GM13976 (cell line): ENCODE results near the gene NAV1.

Experiments
- DNase-seq: peaks from one replicate; pipeline ENCODE4 v3.0.0; 2012; ENCODE audit warnings: low spot score
- CTCF ChIP-seq: IDR thresholded peaks from 2 replicates; pipeline ENCODE4 v1.5.1; 2012; ENCODE audit warnings: borderline replicate concordance, mild to moderate bottlenecking; ENCODE audit not compliant: insufficient read depth; ENCODE audit errors: extremely low read depth, missing control alignments, control extremely low read depth
- in situ Hi-C: fragments of 300-500 bp; cut with MboI; formaldehyde crosslinking; loops from one replicate; pipeline ENCODE4 v1.12.0; 2022; ENCODE audit warnings: low sequenced_read_pairs, mixed read lengths, inconsistent platforms; ENCODE audit not compliant: unreplicated experiment

The NAV1 gene

GRCh38 chr1:201509601-201510374 lies 29.1 kb upstream of the NAV1 start:
- in situ Hi-C loops, result loop anchor here (10.0 kb wide), 1 partner anchor 65 kb away; no protein-coding TSS in a partner anchor
- no peak for TF ChIP-seq CTCF

GRCh38 chr1:201510734-201511133 lies 28.2 kb upstream of the NAV1 start:
- no peak for TF ChIP-seq CTCF
- in situ Hi-C loops, result loop anchor here (10.0 kb wide), 1 partner anchor 66 kb away; no protein-coding TSS in a partner anchor
- peak; percentile 40 for DNase-seq

More at GRCh38 chr1:201509601-201510374, 29.1 kb upstream of the NAV1 start:
- DNase-seq, result no peak

DNA sequence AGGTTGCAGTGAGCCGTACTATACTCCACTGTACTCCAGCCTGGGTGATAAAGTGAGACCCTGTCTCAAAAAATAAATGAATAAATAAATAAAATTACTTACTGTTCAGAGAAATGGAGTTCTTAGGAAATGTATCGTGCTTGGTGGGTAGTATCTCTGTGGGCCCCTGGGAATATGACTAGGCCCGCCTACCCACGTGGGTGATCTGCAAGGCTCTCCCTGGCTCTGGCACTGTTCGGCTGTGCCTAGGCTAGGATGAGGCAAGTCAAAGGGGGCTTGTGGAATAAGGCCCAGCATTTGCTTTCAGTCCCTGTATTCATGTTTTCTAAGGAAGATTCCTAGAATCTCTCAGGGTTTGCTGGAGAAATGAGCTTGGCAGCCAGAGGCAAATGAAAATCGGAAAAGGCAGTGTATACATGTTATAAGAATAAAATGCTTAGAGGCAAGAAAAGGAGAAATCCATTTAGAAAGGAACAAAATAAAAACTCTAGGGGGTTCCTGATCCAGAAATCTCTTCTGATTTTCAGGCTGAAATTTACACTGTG lies 27.5 kb upstream of the NAV1 start:
- DNase-seq, result no peak
- TF ChIP-seq CTCF, result no peak
- in situ Hi-C loops, result loop anchor here (10.0 kb wide), 1 partner anchor 67 kb away; no protein-coding TSS in a partner anchor

GRCh38 chr1:201511941-201512539 lies 26.9 kb upstream of the NAV1 start:
- no peak for TF ChIP-seq CTCF
- DNase-seq, result peak; percentile 68
- in situ Hi-C loops, result loop anchor here (10.0 kb wide), 1 partner anchor 67 kb away; no protein-coding TSS in a partner anchor

GRCh38 chr1:201513498-201514243 lies 25.3 kb upstream of the NAV1 start:
- in situ Hi-C loops, result loop anchor here (10.0 kb wide), 1 partner anchor 69 kb away; no protein-coding TSS in a partner anchor

More at GRCh38 chr1:201513498-201514243, 25.3 kb upstream of the NAV1 start:
- TF ChIP-seq CTCF, result no peak
- no peak for DNase-seq
